DND-41 (cell line): ENCODE results near the gene SLC24A3.

ENCODE experiments used
- ATAC-seq: fragments of 200-7000 bp; cut with Tn5 transposase; 3 replicates; pipeline ENCODE4 v1.9.1; 2021; ENCODE audit warnings: low read depth; ENCODE audit not compliant: insufficient read depth
- DNase-seq: peaks from one replicate; pipeline ENCODE4 v3.0.0-alpha.2; 2020
- H2AFZ ChIP-seq: 2 replicates; pipeline ENCODE4 v1.6.0; 2012; ENCODE audit warnings: low read depth, low read length
- H3K27ac ChIP-seq: 2 replicates; pipeline ENCODE4 v1.5.1; 2012; ENCODE audit warnings: low read length, inconsistent platforms
- H3K27me3 ChIP-seq: fragments of 200-600 bp; sonication (generic); 2 replicates; pipeline ENCODE4 v1.6.0; 2012; ENCODE audit warnings: low read length, mild to moderate bottlenecking, inconsistent platforms; ENCODE audit not compliant: insufficient read depth, poor library complexity
- H3K36me3 ChIP-seq: 2 replicates; pipeline ENCODE4 v1.5.1; 2012; ENCODE audit warnings: low read length, inconsistent platforms; ENCODE audit not compliant: insufficient read depth
- H3K4me1 ChIP-seq: 2 replicates; pipeline ENCODE4 v1.5.1; 2012; ENCODE audit warnings: mild to moderate bottlenecking, low read length; ENCODE audit not compliant: insufficient read depth
- H3K4me2 ChIP-seq: 2 replicates; pipeline ENCODE4 v1.6.0; 2012; ENCODE audit warnings: mild to moderate bottlenecking, moderate library complexity, low read length, inconsistent platforms; ENCODE audit not compliant: insufficient read depth
- H3K4me3 ChIP-seq, 2 experiments: fragments of 200-600 bp in 1 of 2; shearing (Covaris generic) in 1 of 2; 2 replicates each; pipeline ENCODE4 v1.5.1; 2012 to 2016; ENCODE audit warnings: inconsistent platforms in 2 of 2, low read length in 2 of 2, mild to moderate bottlenecking in 2 of 2, low read depth in 1 of 2, moderate library complexity in 1 of 2
- H3K79me2 ChIP-seq: 2 replicates; pipeline ENCODE4 v1.6.0; 2012; ENCODE audit warnings: low read length, inconsistent platforms; ENCODE audit not compliant: insufficient read depth
- H3K9ac ChIP-seq: 2 replicates; pipeline ENCODE4 v1.6.0; 2012; ENCODE audit warnings: low read depth, mild to moderate bottlenecking, inconsistent platforms, low read length, moderate library complexity
- H3K9me3 ChIP-seq: 2 replicates; pipeline ENCODE4 v1.5.1; 2012; ENCODE audit warnings: low read length, moderate library complexity, mild to moderate bottlenecking, inconsistent platforms; ENCODE audit not compliant: insufficient read depth, severe bottlenecking
- H4K20me1 ChIP-seq: 2 replicates; pipeline ENCODE4 v1.6.0; 2012; ENCODE audit warnings: low read length; ENCODE audit not compliant: insufficient read depth
- CTCF ChIP-seq: IDR thresholded peaks from 2 replicates; pipeline ENCODE4 v1.5.1; 2012; ENCODE audit warnings: borderline replicate concordance, low read length, moderate library complexity, mild to moderate bottlenecking; ENCODE audit not compliant: poor library complexity, severe bottlenecking; ENCODE audit errors: extremely low read depth
- EZH2 ChIP-seq: IDR thresholded peaks from 3 replicates; pipeline ENCODE4 v1.6.1; 2012; ENCODE audit warnings: borderline replicate concordance, low read depth, mild to moderate bottlenecking, moderate library complexity, low read length, inconsistent platforms; ENCODE audit not compliant: severe bottlenecking

SLC24A3 gene

GRCh38 chr20:19512886-19513677, 300.6 kb downstream of the SLC24A3 start:
- H2AFZ ChIP-seq: no peak overlapping the region
- no peaks in the 10 kb centered on the region for H3K79me2 ChIP-seq
- DNase-seq (no peak), ATAC-seq (no peak)
- no peak for TF ChIP-seq CTCF
- TF ChIP-seq EZH2: no peak
- H3K4me3 ChIP-seq: no peak overlapping the region
- H3K4me1 ChIP-seq: no peaks in the 10 kb centered on the region
- H3K9ac ChIP-seq: no peak overlapping the region
- H3K4me2 ChIP-seq: no peak overlapping the region
- H4K20me1 ChIP-seq: no peaks in the 10 kb centered on the region
- peaks cover 4% of the 10 kb centered on the region for H3K9me3 ChIP-seq
- H3K27me3 ChIP-seq: no peaks in the 10 kb centered on the region
- no peak overlapping the region for H3K27ac ChIP-seq
- no peaks in the 10 kb centered on the region for H3K36me3 ChIP-seq

- TF ChIP-seq CTCF (no peak), EZH2 (no peak)
- Histone ChIP-seq H3K9me3 (peaks cover 4% of the 10 kb centered on the region), H3K36me3 (no peaks in the 10 kb centered on the region), H3K9ac (no peak overlapping the region), H2AFZ (no peak overlapping the region), H3K4me3 (no peak overlapping the region), H3K4me1 (no peaks in the 10 kb centered on the region), H3K27me3 (no peaks in the 10 kb centered on the region), H3K4me2 (no peak overlapping the region), H4K20me1 (no peaks in the 10 kb centered on the region), H3K79me2 (no peaks in the 10 kb centered on the region), H3K27ac (no peak overlapping the region)
- ATAC-seq: no peak
- DNase-seq: no peak
These were observed 302.6 kb downstream of the SLC24A3 start for GRCh38 chr20:19515074-19515473.

GRCh38 chr20:19519466-19519865, 307.0 kb downstream of the SLC24A3 start:
- Histone ChIP-seq H3K9me3 (peaks cover 4% of the 10 kb centered on the region), H3K27me3 (no peaks in the 10 kb centered on the region), H3K79me2 (no peaks in the 10 kb centered on the region), H3K4me1 (no peaks in the 10 kb centered on the region), H4K20me1 (no peaks in the 10 kb centered on the region), H3K9ac (no peak overlapping the region), H2AFZ (no peak overlapping the region), H3K4me3 (no peak overlapping the region), H3K4me2 (no peak overlapping the region), H3K27ac (no peak overlapping the region), H3K36me3 (no peaks in the 10 kb centered on the region)
- no peak for DNase-seq
- TF ChIP-seq CTCF: no peak
- no peak for ATAC-seq
